MM.1S (cell line): ENCODE results near the gene SUPT20HL2.

ENCODE experiments used
- DNase-seq: peaks from one replicate; pipeline ENCODE4 v3.0.0-alpha.2; 2015
- H2AFZ ChIP-seq: fragments of 300-600 bp; sonication (generic); 2 replicates; pipeline ENCODE4 v1.6.0; 2016; ENCODE audit warnings: antibody characterized with exemption, low read length
- H3F3A ChIP-seq: fragments of 300-600 bp; sonication (generic); 2 replicates; pipeline ENCODE4 v1.6.1; 2016; ENCODE audit warnings: mild to moderate bottlenecking, antibody characterized with exemption, low read length, moderate library complexity, mixed read lengths; ENCODE audit not compliant: insufficient read depth
- H3K27ac ChIP-seq: fragments of 300-600 bp; sonication (generic); 2 replicates; pipeline ENCODE4 v1.5.1; 2016; ENCODE audit warnings: mild to moderate bottlenecking, low read length
- H3K27me3 ChIP-seq: fragments of 300-600 bp; sonication (generic); replicated peaks from 2 replicates; pipeline ENCODE4 v1.6.0; 2016; ENCODE audit warnings: low read length; ENCODE audit not compliant: insufficient read depth
- H3K36me3 ChIP-seq: fragments of 300-600 bp; sonication (generic); replicated peaks from 2 replicates; pipeline ENCODE4 v1.6.1; 2016; ENCODE audit warnings: mild to moderate bottlenecking, low read length, mixed read lengths; ENCODE audit not compliant: insufficient read depth
- H3K4me1 ChIP-seq: fragments of 300-600 bp; sonication (generic); 2 replicates; pipeline ENCODE4 v1.6.1; 2016; ENCODE audit warnings: low read length, mixed read lengths
- H3K4me2 ChIP-seq: fragments of 300-600 bp; sonication (generic); 2 replicates; pipeline ENCODE4 v1.6.0; 2016; ENCODE audit warnings: low read depth, low read length
- H3K4me3 ChIP-seq: fragments of 300-600 bp; sonication (generic); 2 replicates; pipeline ENCODE4 v1.5.1; 2016; ENCODE audit warnings: low read length, mixed read lengths
- H3K79me2 ChIP-seq: fragments of 300-600 bp; sonication (generic); 2 replicates; pipeline ENCODE4 v1.6.1; 2016; ENCODE audit warnings: mixed run types, low read length, mixed read lengths
- H3K9ac ChIP-seq: fragments of 300-600 bp; sonication (generic); 2 replicates; pipeline ENCODE4 v1.6.1; 2016; ENCODE audit warnings: low read length, mixed read lengths
- H3K9me2 ChIP-seq: fragments of 300-600 bp; sonication (generic); replicated peaks from 2 replicates; pipeline ENCODE4 v1.6.1; 2016; ENCODE audit warnings: mild to moderate bottlenecking, low read length, mixed read lengths; ENCODE audit not compliant: insufficient read depth
- H3K9me3 ChIP-seq: fragments of 300-600 bp; sonication (generic); replicated peaks from 2 replicates; pipeline ENCODE4 v1.6.1; 2016; ENCODE audit warnings: mild to moderate bottlenecking, low read length, mixed read lengths; ENCODE audit not compliant: insufficient read depth
- H4K20me1 ChIP-seq: fragments of 300-600 bp; sonication (generic); 2 replicates; pipeline ENCODE4 v1.6.1; 2016; ENCODE audit warnings: mild to moderate bottlenecking, low read length, moderate library complexity, mixed read lengths; ENCODE audit not compliant: insufficient read depth
- CTCF ChIP-seq: fragments of 300-600 bp; sonication (generic); IDR thresholded peaks from 2 replicates; pipeline ENCODE4 v1.5.1; 2016; ENCODE audit warnings: antibody characterized with exemption, low read length, mixed read lengths
- EZH2 ChIP-seq: fragments of 300-600 bp; sonication (generic); optimal IDR thresholded peaks from 2 replicates; pipeline ENCODE3; 2017; ENCODE audit warnings: low read depth, mild to moderate bottlenecking, antibody characterized with exemption, low read length, mixed read lengths
- EZH2phosphoT487 ChIP-seq: fragments of 300-600 bp; sonication (generic); IDR thresholded peaks from 2 replicates; pipeline ENCODE4 v1.6.1; 2018; ENCODE audit warnings: antibody characterized with exemption, low read length

The SUPT20HL2 gene

GRCh38 chrX:24266996-24267395 lies 46.9 kb downstream of the SUPT20HL2 start:
- Histone ChIP-seq H3K9me2 (no peaks in the 10 kb centered on the region), H3K27ac (no peak overlapping the region), H4K20me1 (no peaks in the 10 kb centered on the region), H3K79me2 (no peaks in the 10 kb centered on the region), H3K4me1 (no peaks in the 10 kb centered on the region), H2AFZ (no peak overlapping the region), H3K36me3 (no peaks in the 10 kb centered on the region), H3K4me3 (no peak overlapping the region), H3K9me3 (no peaks in the 10 kb centered on the region), H3K4me2 (no peak overlapping the region), H3K27me3 (no peaks in the 10 kb centered on the region), H3K9ac (no peak overlapping the region), H3F3A (no peaks in the 10 kb centered on the region)
- TF ChIP-seq EZH2phosphoT487: no peak
- no peak for TF ChIP-seq EZH2
- no peak for TF ChIP-seq CTCF
- DNase-seq: no peak

- H3K4me1 ChIP-seq: no peaks in the 10 kb centered on the region
- H3K9me2 ChIP-seq: no peaks in the 10 kb centered on the region
- no peak overlapping the region for H3K4me3 ChIP-seq
- H3K79me2 ChIP-seq: no peaks in the 10 kb centered on the region
- H2AFZ ChIP-seq: no peak overlapping the region
- no peak overlapping the region for H3K27ac ChIP-seq
- no peak for TF ChIP-seq EZH2phosphoT487
- no peak for TF ChIP-seq CTCF
- no peak for TF ChIP-seq EZH2
- H3K27me3 ChIP-seq: no peaks in the 10 kb centered on the region
- H3K36me3 ChIP-seq: no peaks in the 10 kb centered on the region
- H3K9me3 ChIP-seq: no peaks in the 10 kb centered on the region
- H3F3A ChIP-seq: no peaks in the 10 kb centered on the region
- no peak overlapping the region for H3K9ac ChIP-seq
- DNase-seq: no peak
- no peak overlapping the region for H3K4me2 ChIP-seq
- H4K20me1 ChIP-seq: no peaks in the 10 kb centered on the region
These were observed 49.5 kb downstream of the SUPT20HL2 start for GRCh38 chrX:24264383-24264782.

GRCh38 chrX:24262309-24262708 lies 51.6 kb downstream of the SUPT20HL2 start:
- DNase-seq: no peak
- no peaks in the 10 kb centered on the region for H3F3A ChIP-seq
- H3K9me2 ChIP-seq: no peaks in the 10 kb centered on the region
- H3K36me3 ChIP-seq: no peaks in the 10 kb centered on the region
- no peaks in the 10 kb centered on the region for H4K20me1 ChIP-seq
- H3K79me2 ChIP-seq: no peaks in the 10 kb centered on the region
- H3K27ac ChIP-seq: no peak overlapping the region
- no peaks in the 10 kb centered on the region for H3K27me3 ChIP-seq
- no peaks in the 10 kb centered on the region for H3K4me1 ChIP-seq
- H3K9me3 ChIP-seq: no peaks in the 10 kb centered on the region
- no peak overlapping the region for H3K4me3 ChIP-seq
- H3K4me2 ChIP-seq: no peak overlapping the region
- no peak overlapping the region for H2AFZ ChIP-seq
- TF ChIP-seq EZH2phosphoT487 (no peak), CTCF (no peak), EZH2 (no peak)
- H3K9ac ChIP-seq: no peak overlapping the region
